Fibroblast of lung (primary cell): ENCODE measurements around the gene OGFOD3. TPM values are rescaled to one million over a fixed set of nuclear protein-coding genes. Genes with fewer than 3 reads are reported as not detected.
"Not testable (repeated sequence)": the region's sequence is repeated elsewhere in the genome, so short reads cannot be mapped to it uniquely, and the experiment has no call there.

Source experiments
- DNase-seq, 2 donors: peaks; one replicate each; pipeline versions ENCODE4 v3.0.0 to v3.0.0-alpha.2; 2010; ENCODE audit warnings: low read depth in 2 of 2
- H2AFZ ChIP-seq: 2 replicates; pipeline ENCODE4 v1.5.1; 2012; ENCODE audit warnings: low read length, control low read depth, inconsistent platforms
- H3K27ac ChIP-seq: 2 replicates; pipeline ENCODE4 v1.5.1; 2011; ENCODE audit warnings: low read length, control low read depth; ENCODE audit not compliant: insufficient read depth
- H3K27me3 ChIP-seq: 2 replicates; pipeline ENCODE4 v1.5.1; 2011; ENCODE audit warnings: mild to moderate bottlenecking, low read length; ENCODE audit not compliant: control insufficient read depth, insufficient read depth
- H3K36me3 ChIP-seq: 2 replicates; pipeline ENCODE4 v1.5.1; 2011; ENCODE audit warnings: low read length; ENCODE audit not compliant: control insufficient read depth, insufficient read depth
- H3K4me1 ChIP-seq: 2 replicates; pipeline ENCODE4 v1.5.1; 2011; ENCODE audit warnings: low read length; ENCODE audit not compliant: control insufficient read depth, insufficient read depth; ENCODE audit errors: extremely low read depth
- H3K4me2 ChIP-seq: 2 replicates; pipeline ENCODE4 v1.5.1; 2011; ENCODE audit warnings: low read length, control low read depth; ENCODE audit not compliant: insufficient read depth; ENCODE audit errors: extremely low read depth
- H3K4me3 ChIP-seq, 4 experiments: fragments of 200-600 bp in 1 of 4; sonication (generic) in 1 of 4; replicated peaks in 1 of 4; 2 replicates each; pipeline ENCODE4 v1.5.1; 2011 to 2016; ENCODE audit warnings: low read length in 4 of 4, low read depth in 3 of 4, mild to moderate bottlenecking in 3 of 4, control low read depth in 2 of 4, inconsistent platforms in 1 of 4, mixed read lengths in 1 of 4; ENCODE audit not compliant: insufficient read depth in 1 of 4; ENCODE audit errors: control extremely low read depth in 1 of 4
- H3K79me2 ChIP-seq: 2 replicates; pipeline ENCODE4 v1.5.1; 2012; ENCODE audit warnings: mild to moderate bottlenecking, low read length, inconsistent platforms; ENCODE audit not compliant: control insufficient read depth, insufficient read depth
- H3K9ac ChIP-seq: 2 replicates; pipeline ENCODE4 v1.5.1; 2011; ENCODE audit warnings: mild to moderate bottlenecking, low read length, control low read depth; ENCODE audit not compliant: insufficient read depth
- H3K9me3 ChIP-seq: 2 replicates; pipeline ENCODE4 v1.5.1; 2012; ENCODE audit warnings: low read depth, low read length; ENCODE audit not compliant: control insufficient read depth, insufficient read depth
- H4K20me1 ChIP-seq: 2 replicates; pipeline ENCODE4 v1.5.1; 2011; ENCODE audit warnings: low read length; ENCODE audit not compliant: control insufficient read depth, insufficient read depth; ENCODE audit errors: extremely low read depth
- EZH2 ChIP-seq: IDR thresholded peaks from 2 replicates; pipeline ENCODE4 v1.5.1; 2012; ENCODE audit warnings: low read length, control low read depth, mild to moderate bottlenecking; ENCODE audit errors: missing control alignments
- polyA plus RNA-seq, 2 donors: library from polyadenylated mRNA; depleted of rRNA in 1 of 2; stranded (reverse) in 1 of 2; unstranded in 1 of 2; fragments of >200 nt; gene quantifications; 2 replicates each; pipeline ENCODE4 v1.2.1, GENCODE V29; 2011 to 2012; ENCODE audit warnings: missing spikeins in 1 of 2
- total RNA-seq: library from RNA; depleted of rRNA; stranded (reverse); fragments of >200 nt; gene quantifications from 2 replicates; pipeline ENCODE4 v1.2.1, GENCODE V29; 2014
- TF ChIP-seq, protein P1 (sequence below), 2 donors: IDR thresholded peaks in 1 of 2; conservative IDR thresholded peaks in 1 of 2; 1 replicate in 1 of 2; 2 replicates in 1 of 2; pipeline ENCODE4 v1.5.1; 2011 to 2012; ENCODE audit warnings: low read length in 2 of 2, control low read depth in 1 of 2, inconsistent platforms in 1 of 2, low read depth in 1 of 2, mild to moderate bottlenecking in 1 of 2

Gene OGFOD3
- total and polyA plus RNA-seq, 2 donors (not counting 1 experiment from before 2014, with no cell fraction given): 25.6 to 27.1 TPM

DNA sequence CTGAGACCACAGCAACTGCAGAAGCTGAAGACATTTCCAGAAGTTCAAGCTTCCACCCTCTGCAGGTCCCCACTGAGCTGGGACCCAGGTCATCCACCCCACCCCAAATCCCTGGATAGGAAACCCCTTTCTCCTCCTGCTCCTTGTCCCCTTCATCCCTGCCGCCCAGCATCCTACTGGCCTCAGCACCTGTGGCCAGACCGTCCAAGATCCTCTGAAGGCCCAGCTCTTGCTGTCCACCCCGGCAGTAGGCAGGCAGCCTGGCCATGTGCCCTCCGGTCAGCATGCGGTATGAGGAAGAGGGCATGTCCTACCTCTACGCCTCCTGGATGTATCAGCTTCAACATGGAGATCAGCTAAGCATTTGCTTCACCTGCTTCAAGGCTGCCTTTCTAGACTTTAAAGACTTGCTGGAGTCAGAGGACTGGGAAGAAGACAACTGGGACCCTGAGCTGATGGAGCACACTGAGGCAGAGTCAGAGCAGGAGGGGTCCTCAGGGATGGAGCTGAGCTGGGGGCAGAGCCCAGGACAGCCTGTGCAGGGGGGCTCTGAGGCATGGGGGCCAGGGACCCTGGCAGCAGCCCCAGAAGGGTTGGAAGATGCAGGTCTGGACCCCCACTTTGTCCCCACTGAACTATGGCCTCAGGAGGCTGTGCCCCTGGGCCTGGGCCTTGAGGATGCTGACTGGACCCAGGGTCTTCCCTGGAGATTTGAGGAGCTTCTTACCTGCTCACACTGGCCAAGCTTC is 56.3 kb downstream of the OGFOD3 start:
- Histone ChIP-seq H3K27ac (no peak overlapping the region), H3K9ac (no peak overlapping the region), H3K36me3 (no peaks in the 10 kb centered on the region), H3K27me3 (peaks cover 12% of the 10 kb centered on the region), H3K4me3 (no peak overlapping the region), H3K4me1 (no peaks in the 10 kb centered on the region), H4K20me1 (no peaks in the 10 kb centered on the region), H3K4me2 (no peak overlapping the region), H2AFZ (no peak overlapping the region), H3K79me2 (no peaks in the 10 kb centered on the region), H3K9me3 (no peaks in the 10 kb centered on the region)
- DNase-seq: no peak
- TF ChIP-seq, protein P1, sequence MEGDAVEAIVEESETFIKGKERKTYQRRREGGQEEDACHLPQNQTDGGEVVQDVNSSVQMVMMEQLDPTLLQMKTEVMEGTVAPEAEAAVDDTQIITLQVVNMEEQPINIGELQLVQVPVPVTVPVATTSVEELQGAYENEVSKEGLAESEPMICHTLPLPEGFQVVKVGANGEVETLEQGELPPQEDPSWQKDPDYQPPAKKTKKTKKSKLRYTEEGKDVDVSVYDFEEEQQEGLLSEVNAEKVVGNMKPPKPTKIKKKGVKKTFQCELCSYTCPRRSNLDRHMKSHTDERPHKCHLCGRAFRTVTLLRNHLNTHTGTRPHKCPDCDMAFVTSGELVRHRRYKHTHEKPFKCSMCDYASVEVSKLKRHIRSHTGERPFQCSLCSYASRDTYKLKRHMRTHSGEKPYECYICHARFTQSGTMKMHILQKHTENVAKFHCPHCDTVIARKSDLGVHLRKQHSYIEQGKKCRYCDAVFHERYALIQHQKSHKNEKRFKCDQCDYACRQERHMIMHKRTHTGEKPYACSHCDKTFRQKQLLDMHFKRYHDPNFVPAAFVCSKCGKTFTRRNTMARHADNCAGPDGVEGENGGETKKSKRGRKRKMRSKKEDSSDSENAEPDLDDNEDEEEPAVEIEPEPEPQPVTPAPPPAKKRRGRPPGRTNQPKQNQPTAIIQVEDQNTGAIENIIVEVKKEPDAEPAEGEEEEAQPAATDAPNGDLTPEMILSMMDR (conservative IDR thresholded peaks at IDR 0.05 in 1 of 2, IDR thresholded peaks at IDR 0.05 in 1 of 2; ENCODE audit: low read depth in 1 of 2, low read length in 2 of 2): no peak
- TF ChIP-seq EZH2: no peak

DNA sequence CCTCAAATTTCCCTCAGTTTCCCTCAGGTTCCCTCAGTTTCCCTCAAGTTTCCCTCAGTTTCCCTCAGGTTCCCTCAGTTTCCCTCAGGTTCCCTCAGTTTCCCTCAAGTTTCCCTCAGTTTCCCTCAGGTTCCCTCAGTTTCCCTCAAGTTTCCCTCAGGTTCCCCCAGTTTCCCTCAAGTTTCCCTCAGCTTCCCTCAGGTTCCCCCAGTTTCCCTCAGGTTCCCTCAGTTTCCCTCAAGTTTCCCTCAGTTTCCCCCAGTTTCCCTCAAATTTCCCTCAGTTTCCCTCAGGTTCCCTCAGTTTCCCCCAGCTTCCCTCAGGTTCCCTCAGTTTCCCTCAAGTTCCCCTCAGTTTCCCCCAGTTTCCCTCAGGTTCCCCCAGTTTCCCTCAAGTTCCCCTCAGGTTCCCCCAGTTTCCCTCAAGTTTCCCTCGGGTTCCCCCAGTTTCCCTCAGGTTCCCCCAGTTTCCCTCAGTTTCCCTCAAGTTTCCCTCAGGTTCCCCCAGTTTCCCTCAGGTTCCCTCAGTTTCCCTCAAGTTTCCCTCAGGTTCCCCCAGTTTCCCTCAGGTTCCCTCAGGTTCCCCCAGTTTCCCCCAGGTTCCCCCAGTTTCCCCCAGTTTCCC is 58.8 kb downstream of the OGFOD3 start:
- H3K79me2 ChIP-seq, H2AFZ ChIP-seq, H3K27ac ChIP-seq, H3K4me1 ChIP-seq, H3K9ac ChIP-seq, H3K4me3 ChIP-seq, H3K36me3 ChIP-seq, H3K4me2 ChIP-seq, H4K20me1 ChIP-seq, DNase-seq, H3K9me3 ChIP-seq: not testable (repeated sequence)
- H3K27me3 ChIP-seq: peaks cover 16% of the 10 kb centered on the region

DNA sequence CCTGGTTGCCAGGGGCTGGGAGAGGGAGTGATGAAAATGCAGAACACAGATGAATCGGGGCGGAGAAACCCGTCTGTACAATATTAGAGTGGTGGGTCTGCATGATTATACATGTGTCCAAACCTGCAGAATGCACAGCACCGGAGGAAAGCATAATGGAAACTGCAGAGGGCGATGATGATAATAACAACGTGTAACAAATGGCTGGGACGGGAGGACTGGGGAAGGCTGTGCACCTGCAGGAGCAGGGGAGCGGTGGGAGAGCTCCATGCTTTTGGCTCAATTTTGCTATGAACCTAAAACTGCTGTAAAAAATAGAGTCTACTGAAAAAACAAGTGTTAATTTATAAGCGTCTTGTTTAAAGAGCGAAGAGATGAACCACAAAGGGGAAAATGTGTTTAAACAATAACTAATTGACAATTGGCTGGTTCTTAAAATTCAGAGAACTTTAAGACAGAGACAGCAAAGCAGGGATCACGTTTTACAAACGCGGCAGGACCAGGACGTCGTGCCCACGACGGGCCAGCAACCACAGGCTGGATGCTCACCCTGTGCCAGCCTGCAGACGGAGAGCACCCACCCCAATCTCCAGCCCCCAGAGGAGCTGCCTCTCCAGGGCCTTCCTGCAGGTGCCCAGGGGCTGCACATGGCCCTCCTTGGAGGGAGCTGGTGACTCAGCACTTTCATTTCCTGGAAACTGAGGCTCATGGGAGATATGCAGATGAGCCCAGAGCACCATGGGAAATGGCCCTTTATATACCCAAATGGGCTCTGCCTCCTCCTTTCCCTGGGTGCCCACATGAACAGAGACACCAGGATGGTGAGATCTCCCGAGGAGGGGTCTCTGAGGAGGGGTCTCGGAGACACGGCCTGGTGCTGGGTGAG is 59.7 kb downstream of the OGFOD3 start, which contains the start of gene TEX19:
TSS of gene TEX19 (plus strand) at position 783 of the 886 bp plus-strand sequence. CDS start 2,904 bp downstream, outside the sequence.
- no peak for TF ChIP-seq EZH2
- TF ChIP-seq, protein P1 (conservative IDR thresholded peaks at IDR 0.05 in 1 of 2, IDR thresholded peaks at IDR 0.05 in 1 of 2; ENCODE audit: low read depth in 1 of 2, low read length in 2 of 2): no peak
- no peak for DNase-seq

More for the DNA sequence above, 59.7 kb downstream of the OGFOD3 start, which contains the start of gene TEX19:
- no peak within 1 kb of the TSS for H3K9ac ChIP-seq
- H3K4me3 ChIP-seq: no peak within 1 kb of the TSS
- H3K79me2 ChIP-seq: no peaks in the 10 kb centered on the region
- H3K27ac ChIP-seq: no peak within 1 kb of the TSS
- peaks cover 16% of the 10 kb centered on the region for H3K27me3 ChIP-seq
- no peaks in the 10 kb centered on the region for H4K20me1 ChIP-seq
- no peak within 1 kb of the TSS for H3K4me2 ChIP-seq
- H3K36me3 ChIP-seq: no peaks in the 10 kb centered on the region
- no peak within 1 kb of the TSS for H2AFZ ChIP-seq
- H3K9me3 ChIP-seq: no peaks in the 10 kb centered on the region
- peaks cover 5% of the 10 kb centered on the region for H3K4me1 ChIP-seq
